HG02973 (cell line): ENCODE results near the gene CARD10.
A peak's percentile ranks its signal among the peaks of the same experiment; 100 is the strongest.

Experiments used
- ATAC-seq: cut with Tn5 transposase; IDR thresholded peaks from one replicate; pipeline ENCODE4 v1.9.1; 2021; ENCODE audit warnings: moderate library complexity; ENCODE audit not compliant: unreplicated experiment

CARD10 gene

DNA sequence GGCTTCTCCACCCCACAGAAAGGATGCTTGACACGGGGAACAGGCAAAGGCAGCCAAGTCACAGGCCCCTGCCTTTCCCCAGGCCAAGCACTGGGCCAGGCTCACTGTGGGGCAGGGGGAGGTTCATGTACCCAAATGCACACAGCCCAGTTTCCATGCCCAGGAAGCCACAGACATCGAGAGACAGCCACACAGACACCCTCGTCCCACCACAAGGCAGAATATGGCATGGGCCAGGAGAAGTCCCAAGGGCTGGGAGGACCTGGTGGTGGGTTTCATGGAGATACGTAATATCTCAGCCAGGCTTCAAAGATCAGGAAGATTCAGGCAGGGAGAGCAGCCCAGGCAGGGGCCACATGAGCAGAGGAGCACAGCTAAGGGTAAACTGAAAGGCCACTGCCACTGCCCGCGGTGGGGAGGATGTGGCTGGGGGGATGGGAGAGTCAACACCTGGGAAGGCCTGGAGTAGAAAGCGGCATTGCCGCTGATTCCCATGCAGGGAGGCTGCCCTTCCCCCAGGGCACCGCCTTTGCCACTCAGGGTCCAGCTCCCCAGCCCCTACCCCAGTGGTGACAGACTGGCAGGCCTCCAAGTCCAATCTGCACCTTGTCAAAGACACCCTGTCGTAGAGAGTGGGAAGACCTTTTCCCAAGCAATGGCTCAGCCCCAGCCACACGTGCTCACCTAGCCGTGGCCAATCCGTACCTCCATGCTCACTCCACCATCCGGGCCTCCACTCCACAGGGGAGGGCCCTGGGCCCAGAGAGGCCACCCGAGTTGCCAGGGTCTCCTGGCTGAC lies 30.7 kb downstream of the CARD10 start:
- no peak for ATAC-seq

DNA sequence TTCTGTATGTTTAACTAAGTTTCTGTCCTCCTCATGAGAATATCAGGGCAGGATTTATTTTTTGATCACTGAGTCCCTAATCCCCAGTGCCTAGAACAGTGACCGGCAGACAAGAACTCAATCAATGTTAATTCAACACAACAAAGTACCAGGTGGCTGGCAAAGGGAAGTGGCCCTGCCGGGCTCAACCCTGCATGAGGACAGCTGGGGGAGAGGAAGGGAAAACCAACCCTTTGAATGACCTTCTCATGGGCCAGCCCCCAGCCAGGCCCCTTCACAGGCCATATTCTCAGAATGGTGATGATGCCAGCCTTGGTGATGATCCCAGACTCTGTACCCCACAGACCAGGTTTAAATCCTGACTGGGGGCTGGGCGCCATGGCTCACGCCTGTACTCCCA lies 31.6 kb downstream of the CARD10 start:
- no peak for ATAC-seq

- no peak for ATAC-seq
These were observed 32.1 kb downstream of the CARD10 start for GRCh38 chr22:37487129-37487528.

- ATAC-seq = peak; percentile 46
These were observed 32.9 kb downstream of the CARD10 start, which contains the start of gene MFNG for GRCh38 chr22:37486224-37486845. MFNG (minus strand) TSS chr22:37486384; CDS start chr22:37486177, 207 bp downstream.

DNA sequence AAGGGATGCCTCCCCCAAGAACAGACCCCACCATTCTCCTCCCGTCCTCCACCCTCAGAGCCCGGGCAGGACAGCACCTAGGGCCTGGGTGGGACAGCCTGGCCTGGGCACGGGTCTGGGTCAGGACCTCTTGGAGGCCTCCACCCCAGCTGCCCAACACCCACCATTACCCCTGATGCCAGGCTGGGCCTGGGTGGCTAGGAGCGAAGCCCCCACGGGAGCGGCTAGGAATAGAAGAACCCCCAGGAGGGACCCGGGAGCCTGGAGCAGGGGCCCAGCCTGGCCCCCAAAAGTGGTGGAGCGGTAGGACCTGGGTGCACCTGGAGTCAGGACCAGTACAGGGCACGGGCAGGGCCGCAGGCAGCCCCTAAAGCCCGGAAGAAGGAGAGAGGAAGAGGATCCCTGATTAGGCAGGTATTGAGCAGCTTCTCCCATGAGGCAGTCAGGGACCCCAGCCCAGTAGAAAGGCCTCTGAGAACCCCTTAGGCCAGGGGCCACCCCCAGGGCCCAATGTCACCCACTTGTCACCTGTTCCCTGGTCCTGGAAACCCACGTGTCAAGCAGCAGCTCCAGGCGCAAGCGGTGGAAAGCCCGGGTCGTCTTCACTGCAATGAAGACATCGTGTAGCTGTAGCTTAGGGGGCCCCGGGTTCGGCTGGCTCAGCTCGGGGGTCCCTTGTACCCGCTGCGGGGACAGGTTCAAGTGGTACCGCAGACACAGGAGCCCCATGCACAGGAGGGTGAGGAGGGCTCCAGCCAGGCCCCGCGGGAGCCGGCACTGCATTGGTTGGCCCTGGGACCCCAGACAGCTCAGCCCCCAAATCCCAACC lies 33.6 kb downstream of the CARD10 start:
- peak; percentile 5 for ATAC-seq

DNA sequence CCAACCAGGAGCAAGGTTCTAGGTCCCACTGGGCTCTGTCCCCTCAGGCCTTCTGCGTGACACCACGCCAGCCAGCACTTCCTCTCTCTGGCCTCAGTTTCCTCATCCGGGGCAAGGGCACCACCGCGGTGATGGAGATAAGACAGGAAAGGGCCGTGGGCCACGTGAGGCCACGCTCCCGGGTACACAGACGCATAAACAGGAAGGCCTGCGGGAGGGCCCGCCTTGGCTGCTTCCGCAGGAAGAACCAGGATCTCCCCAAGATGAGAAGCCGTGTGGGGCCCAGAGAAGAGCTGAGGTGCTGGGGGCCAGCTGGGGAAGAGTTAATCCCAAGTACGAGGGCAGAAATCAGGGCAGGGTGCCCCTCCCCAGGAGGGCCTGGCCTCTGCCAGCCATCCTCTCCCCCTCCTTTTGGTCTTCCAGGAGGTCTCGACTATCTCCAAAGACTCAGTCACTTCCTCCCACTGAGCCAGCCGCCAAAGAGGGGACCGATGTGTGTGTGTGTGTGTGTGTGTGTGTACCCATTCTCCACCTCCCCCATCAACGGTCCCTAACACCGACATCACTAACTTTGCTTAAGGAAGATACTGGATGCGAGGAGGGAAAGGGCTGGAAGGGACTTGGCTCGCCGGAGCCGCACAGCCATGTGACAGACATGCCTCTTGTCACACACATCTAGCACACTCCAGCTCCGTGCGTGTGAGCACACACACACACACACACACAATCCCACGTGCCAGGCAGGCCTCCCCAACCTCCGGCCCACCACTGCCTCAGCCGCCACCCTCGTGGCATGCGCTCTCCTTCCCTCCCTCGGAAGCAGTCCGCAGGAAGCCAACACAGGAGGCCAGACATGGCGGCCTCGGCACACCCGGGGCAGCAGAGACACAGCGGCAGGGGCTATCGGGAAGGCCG lies 34.5 kb downstream of the CARD10 start:
- ATAC-seq = peak; percentile 19

GRCh38 chr22:37483050-37483449 lies 36.2 kb downstream of the CARD10 start:
- no peak for ATAC-seq

GRCh38 chr22:37482244-37482643 lies 37.0 kb downstream of the CARD10 start:
- no peak for ATAC-seq

GRCh38 chr22:37481347-37481907 lies 37.8 kb downstream of the CARD10 start:
- no peak for ATAC-seq

DNA sequence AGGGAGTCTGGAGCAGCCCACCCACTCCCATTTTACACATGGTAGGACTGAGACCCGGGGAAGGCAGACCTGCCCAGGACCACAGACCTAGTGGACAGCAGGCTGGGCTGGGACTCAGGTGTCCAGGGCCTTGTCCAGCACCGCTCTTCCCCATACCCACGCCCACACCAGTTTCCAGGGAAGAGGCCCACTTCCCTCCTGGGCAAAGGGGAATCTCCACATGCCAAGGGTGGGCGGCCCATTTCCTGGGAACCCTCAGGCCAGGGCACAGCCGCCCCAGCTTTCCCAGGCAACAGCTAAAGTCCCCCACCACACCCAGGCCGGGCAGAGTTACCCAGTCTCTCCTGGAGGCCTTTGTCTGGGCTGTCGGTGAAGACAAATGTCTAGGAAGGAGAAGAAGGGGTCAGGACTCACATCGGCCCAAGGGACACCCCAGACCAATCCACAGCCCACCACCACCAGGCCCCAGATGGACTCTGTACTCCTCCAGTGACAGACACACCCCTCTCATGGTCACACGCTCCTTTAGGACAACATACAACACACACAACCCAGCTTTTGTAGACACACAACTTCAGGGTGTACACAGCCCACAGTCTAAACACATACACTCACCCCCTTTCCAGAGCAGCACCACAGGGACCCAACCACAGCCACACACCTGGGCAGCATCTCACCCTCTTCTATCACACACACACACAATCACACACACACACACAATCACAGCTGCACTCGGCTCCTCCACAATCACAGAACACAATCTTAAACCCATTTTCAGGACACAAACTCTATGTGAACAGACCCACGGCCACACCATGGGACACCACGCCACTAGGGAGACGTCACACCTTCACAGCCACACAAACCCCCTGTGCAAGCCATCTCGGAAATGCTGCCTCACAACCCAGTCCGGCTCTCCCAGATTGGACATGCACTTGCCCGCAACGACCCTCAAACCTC lies 38.5 kb downstream of the CARD10 start:
- ATAC-seq = no peak

DNA sequence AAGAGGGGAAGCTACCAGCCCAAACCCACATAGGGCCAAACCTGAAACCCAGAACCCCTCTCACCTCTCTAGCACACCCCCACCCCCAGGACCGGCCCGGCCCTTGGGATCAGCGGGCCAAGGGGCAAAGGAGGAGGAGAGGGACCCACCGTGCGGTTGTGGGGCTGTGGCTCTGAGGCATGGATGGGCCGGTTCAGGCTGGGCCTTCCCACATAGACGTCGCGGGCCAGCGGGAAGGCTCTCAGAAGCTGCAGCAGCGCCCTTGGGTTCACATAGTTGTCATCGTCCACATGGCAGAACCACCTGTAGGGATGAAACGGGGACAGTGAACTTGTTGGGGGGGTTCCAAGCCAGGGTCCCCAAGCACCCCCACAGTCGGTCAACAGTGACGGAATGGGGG lies 40.0 kb downstream of the CARD10 start:
- no peak for ATAC-seq

DNA sequence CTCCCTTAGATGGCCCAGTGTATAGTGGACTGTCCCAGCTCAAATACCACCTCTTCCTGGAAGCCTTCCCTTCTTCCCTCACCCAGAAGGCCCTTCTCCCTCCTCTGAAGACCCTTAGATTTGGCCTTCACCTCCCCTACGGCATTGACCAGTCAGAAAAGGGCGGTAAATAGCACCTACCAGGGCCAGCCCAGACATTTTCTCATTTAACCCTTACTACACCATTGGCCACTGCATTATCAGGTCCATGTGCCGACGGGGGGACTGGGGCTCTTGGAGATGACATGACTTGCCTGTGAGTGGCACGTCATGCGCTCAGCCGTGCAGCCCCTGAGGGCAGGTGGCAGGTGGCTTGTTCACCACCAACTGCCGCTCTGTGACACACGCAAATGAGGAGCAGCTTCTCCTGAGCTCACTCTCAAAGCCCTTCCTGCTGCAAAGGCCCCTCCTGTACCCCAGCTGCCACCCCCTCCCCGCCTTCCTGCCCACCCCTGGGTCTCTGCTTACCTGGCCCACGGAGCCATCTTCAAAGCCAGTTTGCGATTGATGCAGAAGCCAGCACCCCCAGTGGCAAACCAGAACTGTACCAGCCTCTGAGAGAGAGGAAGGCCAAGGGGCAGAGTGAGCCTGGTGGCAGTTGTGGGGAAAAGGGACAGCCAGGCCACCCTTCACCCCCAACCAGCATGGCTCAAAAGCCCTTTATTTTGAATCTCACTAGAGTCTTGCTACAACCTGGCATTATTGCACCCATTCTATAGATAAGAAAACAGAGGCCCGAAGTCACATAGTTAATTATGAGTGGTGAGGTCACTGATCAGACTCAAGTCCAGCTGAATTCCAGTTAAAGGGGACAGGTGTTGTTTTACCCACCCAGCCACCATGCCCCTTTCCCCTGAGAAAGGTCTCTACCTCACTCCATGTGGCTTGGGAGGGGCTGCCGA lies 42.6 kb downstream of the CARD10 start:
- ATAC-seq = no peak

DNA sequence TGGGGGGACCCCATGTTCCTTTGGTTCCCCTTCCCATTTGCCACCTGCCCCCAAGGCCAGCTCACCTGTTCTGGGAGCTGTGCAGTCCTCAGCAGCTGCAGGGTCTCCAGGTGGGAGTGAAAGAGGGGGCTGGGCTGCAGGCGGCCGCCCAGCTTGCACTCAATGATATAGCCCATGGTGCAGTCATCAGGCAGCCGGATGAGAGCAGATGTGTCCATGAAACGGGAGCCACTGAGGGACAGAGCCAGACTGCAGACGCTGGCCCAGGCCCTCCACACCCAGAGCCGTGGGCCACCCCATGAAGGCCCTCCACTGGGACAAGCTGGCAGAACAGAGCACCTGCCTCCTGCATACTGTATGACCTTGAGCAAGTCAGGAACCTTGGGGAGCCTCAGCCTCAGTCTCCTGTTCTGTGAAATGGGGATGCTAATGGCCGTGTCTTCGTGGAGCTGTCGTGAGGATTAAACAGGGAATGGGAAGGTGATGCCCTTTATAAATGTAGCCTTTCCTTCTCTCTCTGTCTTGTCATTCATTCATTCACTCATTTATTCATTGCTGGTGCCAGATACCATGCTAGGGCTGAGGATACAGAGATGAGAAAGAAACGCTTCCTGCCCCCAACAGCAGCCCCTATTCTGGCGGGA lies 44.6 kb downstream of the CARD10 start:
- ATAC-seq = no peak

DNA sequence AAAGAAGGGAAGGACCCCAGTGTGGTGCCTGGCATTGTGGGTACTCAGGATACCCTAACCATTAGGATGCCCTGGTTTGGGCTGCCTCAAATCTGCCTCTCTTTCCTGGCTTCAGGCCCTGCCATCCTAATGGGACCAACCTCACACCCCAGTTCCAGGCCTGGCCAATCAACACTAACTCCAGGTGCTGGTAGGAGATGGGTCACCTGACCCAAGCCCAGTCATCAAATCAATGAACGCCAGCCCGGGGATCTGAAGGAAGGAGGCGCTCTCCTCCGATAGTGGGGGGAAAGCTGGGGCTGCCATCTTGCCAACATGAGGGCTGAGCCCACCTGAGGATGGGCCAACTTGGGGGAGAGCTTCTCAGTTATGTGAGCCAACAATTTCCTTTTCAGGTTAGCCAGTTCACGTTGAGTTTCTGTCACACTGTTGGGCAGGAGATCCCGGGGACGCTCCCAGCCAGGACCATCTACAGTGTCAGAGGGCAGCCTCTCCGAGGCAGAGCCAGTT lies 45.7 kb downstream of the CARD10 start:
- no peak for ATAC-seq

DNA sequence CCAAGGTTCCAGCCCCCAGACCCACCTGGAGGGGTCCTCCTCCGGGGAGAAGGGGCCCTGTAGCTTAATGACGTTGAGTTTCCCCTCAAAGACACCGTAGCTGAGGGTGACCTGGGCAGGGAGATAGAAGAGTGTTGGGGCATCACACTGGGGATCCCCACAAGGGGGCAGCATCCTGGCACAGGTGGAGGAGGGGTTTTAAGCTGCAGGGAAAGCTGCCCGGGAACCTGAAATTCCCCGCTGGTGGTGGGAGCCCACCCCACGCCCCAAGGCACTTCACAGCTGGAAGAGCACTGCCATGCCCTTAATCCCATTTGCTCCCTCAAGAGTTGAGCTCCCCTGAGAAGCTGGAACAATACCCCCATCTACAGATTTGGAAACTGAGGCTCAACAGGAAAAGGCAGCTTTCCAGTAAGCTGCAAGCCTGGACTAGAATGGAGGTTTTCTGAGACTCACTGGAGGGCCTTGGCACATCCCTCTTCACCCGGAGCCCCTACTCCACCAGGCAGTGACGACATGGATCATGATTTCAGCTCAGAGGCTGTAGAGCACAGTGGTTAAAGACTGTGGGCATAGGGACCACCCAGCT lies 46.7 kb downstream of the CARD10 start:
- ATAC-seq = no peak

GRCh38 chr22:37471727-37472417 lies 47.3 kb downstream of the CARD10 start:
- ATAC-seq = no peak
